B cell (primary cell): Measurements from ENCODE around the gene MTHFS.

ENCODE experiments used
- CTCF ChIP-seq: fragments of 200-600 bp; IDR thresholded peaks from one replicate; pipeline ENCODE4 v1.8.0; 2022; ENCODE audit warnings: antibody characterized with exemption, mild to moderate bottlenecking
- EZH2 ChIP-seq: IDR thresholded peaks from 2 replicates; pipeline ENCODE4 v1.6.1; 2012; ENCODE audit warnings: borderline replicate concordance, low read depth, mild to moderate bottlenecking, moderate library complexity, low read length; ENCODE audit not compliant: insufficient read depth, poor library complexity, severe bottlenecking

DNA sequence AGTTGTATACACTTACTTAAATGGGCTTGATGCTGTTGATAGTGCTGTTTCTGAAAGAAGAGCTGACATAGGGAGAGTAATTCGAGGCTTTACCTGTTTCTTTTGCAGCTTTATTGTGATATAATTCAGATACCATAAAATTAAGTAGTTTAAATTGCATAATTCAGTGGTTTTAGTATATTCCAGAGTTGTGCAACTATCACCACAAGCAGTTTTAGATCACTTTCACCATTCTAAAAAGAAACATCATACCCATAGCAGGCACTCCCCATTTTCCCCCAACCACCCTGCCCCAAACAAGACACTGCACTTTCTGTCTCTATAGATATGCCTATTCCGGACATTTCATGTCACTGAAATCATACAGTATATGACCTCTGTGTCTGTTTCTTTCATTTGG is 98.5 kb downstream of the MTHFS start:
- TF ChIP-seq CTCF (no peak), EZH2 (no peak)
